Measurements from ENCODE around the gene EHD4.

DNA sequence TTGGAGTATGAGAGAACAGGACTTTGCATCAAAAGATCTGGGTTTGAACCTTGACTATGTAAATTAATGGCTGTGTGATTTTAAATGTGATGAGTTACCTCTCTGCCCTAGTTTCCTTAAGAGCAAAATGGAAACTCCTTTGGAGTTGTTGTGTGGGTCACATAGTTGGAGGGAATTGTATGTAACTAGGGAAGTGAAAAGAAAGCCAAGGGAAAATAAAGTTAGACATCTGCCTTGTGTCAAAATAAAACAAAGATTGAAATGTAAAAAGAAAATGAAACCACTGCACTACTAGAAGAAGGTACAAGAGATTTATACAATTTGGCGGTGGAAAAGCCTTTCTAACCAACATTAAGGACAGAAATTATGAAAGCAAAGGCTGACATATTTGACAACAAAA is 1.7 kb upstream of the EHD4 start:
- TF ChIP-seq, protein P1, sequence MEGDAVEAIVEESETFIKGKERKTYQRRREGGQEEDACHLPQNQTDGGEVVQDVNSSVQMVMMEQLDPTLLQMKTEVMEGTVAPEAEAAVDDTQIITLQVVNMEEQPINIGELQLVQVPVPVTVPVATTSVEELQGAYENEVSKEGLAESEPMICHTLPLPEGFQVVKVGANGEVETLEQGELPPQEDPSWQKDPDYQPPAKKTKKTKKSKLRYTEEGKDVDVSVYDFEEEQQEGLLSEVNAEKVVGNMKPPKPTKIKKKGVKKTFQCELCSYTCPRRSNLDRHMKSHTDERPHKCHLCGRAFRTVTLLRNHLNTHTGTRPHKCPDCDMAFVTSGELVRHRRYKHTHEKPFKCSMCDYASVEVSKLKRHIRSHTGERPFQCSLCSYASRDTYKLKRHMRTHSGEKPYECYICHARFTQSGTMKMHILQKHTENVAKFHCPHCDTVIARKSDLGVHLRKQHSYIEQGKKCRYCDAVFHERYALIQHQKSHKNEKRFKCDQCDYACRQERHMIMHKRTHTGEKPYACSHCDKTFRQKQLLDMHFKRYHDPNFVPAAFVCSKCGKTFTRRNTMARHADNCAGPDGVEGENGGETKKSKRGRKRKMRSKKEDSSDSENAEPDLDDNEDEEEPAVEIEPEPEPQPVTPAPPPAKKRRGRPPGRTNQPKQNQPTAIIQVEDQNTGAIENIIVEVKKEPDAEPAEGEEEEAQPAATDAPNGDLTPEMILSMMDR (IDR thresholded peaks at IDR 0.05; ENCODE audit: borderline replicate concordance, extremely low read depth, low read length, poor library complexity, severe bottlenecking), result no peak
- no peak for TF ChIP-seq EZH2 (IDR thresholded peaks at IDR 0.05; ENCODE audit: borderline replicate concordance, low read depth, low read length, severe bottlenecking)

Data from DND-41 (cell line).